CD4-positive, alpha-beta T cell (primary cell): ENCODE data around the gene CGNL1. TPM values are rescaled to one million over a fixed set of nuclear protein-coding genes. Genes with fewer than 3 reads are reported as not detected.

Source experiments
- ATAC-seq: fragments of 200-7000 bp; cut with Tn5 transposase; one replicate; pipeline ENCODE4 v1.10.0; 2022; ENCODE audit warnings: mild to moderate bottlenecking; ENCODE audit not compliant: poor library complexity
- CTCF ChIA-PET: fragments of 350-600 bp; sonication (Branson Sonifier 250); formaldehyde crosslinking; loops from one replicate; lab custom pipeline; 2021; ENCODE audit warnings: antibody characterized with exemption, inconsistent platforms; lab: Charles Lee
- POLR2A ChIA-PET: fragments of 350-600 bp; sonication (Branson Sonifier 250); formaldehyde crosslinking; loops from one replicate; lab custom pipeline; 2021; ENCODE audit warnings: antibody characterized with exemption, inconsistent platforms; lab: Charles Lee
- DNase-seq, 14 experiments: peaks; one replicate each; pipeline ENCODE4 v3.0.0-alpha.2; 2013 to 2020; ENCODE audit warnings: mixed read lengths in 2 of 14
- H3K27ac ChIP-seq, 2 donors: one replicate each; pipeline versions ENCODE4 v1.5.1 to v1.7.0; 2013; ENCODE audit warnings: low read length in 2 of 2, low read depth in 1 of 2, mild to moderate bottlenecking in 1 of 2
- H3K27me3 ChIP-seq, 2 experiments: 1 replicate in 1 of 2; 2 replicates in 1 of 2; pipeline versions ENCODE4 v1.6.1 to v1.7.0; 2013; ENCODE audit warnings: low read length in 2 of 2, control low read depth in 1 of 2, mild to moderate bottlenecking in 1 of 2, moderate library complexity in 1 of 2; ENCODE audit not compliant: insufficient read depth in 2 of 2, control insufficient read depth in 1 of 2
- H3K36me3 ChIP-seq: one replicate; pipeline ENCODE4 v1.6.1; 2013; ENCODE audit warnings: low read length, control low read depth; ENCODE audit not compliant: insufficient read depth
- H3K4me1 ChIP-seq: one replicate; pipeline ENCODE4 v1.6.1; 2013; ENCODE audit warnings: low read length, control low read depth; ENCODE audit not compliant: insufficient read depth
- H3K4me3 ChIP-seq: one replicate; pipeline ENCODE4 v1.5.1; 2013; ENCODE audit warnings: mild to moderate bottlenecking, low read length, moderate library complexity
- H3K9me3 ChIP-seq, 2 experiments: 1 replicate in 1 of 2; 2 replicates in 1 of 2; pipeline versions ENCODE4 v1.6.1 to v1.7.0; 2013; ENCODE audit warnings: low read length in 2 of 2, mild to moderate bottlenecking in 2 of 2, control low read depth in 1 of 2, moderate library complexity in 1 of 2; ENCODE audit not compliant: control insufficient read depth in 1 of 2, insufficient read depth in 1 of 2
- H3K27ac Mint-ChIP-seq: one replicate; pipeline ENCODE4 v1.8.0; 2020; ENCODE audit warnings: mixed read lengths
- H3K27me3 Mint-ChIP-seq: one replicate; pipeline ENCODE4 v1.8.0; 2021; ENCODE audit warnings: mixed read lengths
- H3K36me3 Mint-ChIP-seq: one replicate; pipeline ENCODE4 v1.8.0; 2021; ENCODE audit warnings: low read depth, mixed read lengths
- H3K4me1 Mint-ChIP-seq: one replicate; pipeline ENCODE4 v1.8.0; 2021; ENCODE audit warnings: low read depth, mixed read lengths
- H3K4me3 Mint-ChIP-seq: one replicate; pipeline ENCODE4 v1.8.0; 2020; ENCODE audit warnings: mild to moderate bottlenecking, mixed read lengths
- H3K9me3 Mint-ChIP-seq: one replicate; pipeline ENCODE4 v1.8.0; 2020; ENCODE audit warnings: mixed read lengths
- intact Hi-C, 2 experiments: fragments of 100-400 bp; cut with DNase I in 1 of 2; cut with micrococcal nuclease in 1 of 2; formaldehyde crosslinking; loops; one replicate each; pipeline versions ENCODE4 v1.15.1 to v1.9.0; 2023 to 2025; cut with DNase I, micrococcal nuclease
- total RNA-seq, 174 experiments: library from RNA in 2 of 174; stranded (reverse) in 2 of 174; gene quantifications; one replicate each; pipeline ENCODE4 v1.2.3 and lab custom pipeline; 2021 to 2026
- TF ChIP-seq, protein P1 (sequence below): fragments of 200-600 bp; IDR thresholded peaks from one replicate; pipeline ENCODE4 v1.8.0; 2022; ENCODE audit warnings: antibody characterized with exemption, mild to moderate bottlenecking

Gene CGNL1
- total RNA-seq, 2 experiments from 2014 or later: not detected

DNA sequence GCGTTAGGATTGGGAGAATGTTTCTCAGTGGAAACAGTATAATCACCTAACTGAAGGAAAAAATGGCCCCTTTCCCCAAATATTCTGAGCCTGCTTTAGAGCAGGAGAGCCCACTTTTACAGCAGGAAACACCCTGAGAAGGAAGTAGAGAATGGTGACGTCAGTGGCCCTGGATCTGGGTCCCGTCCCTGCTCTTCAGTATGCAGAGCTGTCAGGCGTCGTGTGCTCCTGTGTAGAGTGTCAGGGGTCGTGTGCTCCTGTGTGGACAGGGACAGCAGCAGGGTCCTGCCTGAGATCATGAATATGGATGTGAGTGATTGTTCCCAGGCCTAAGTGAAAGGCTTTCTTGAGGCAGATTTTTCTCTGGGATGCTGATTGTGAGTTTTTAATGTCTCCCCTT is 45.2 kb downstream of the CGNL1 start:
- Mint-ChIP-seq H3K27ac (no peak overlapping the region), H3K4me1 (no peaks in the 10 kb centered on the region), H3K9me3 (no peaks in the 10 kb centered on the region), H3K36me3 (no peaks in the 10 kb centered on the region), H3K4me3 (no peak overlapping the region), H3K27me3 (no peaks in the 10 kb centered on the region)
- no peaks in the 10 kb centered on the region for H3K27me3 ChIP-seq
- intact Hi-C loops: no loop called here
- ChIA-PET CTCF (no interaction called here), POLR2A (no interaction called here)
- TF ChIP-seq, protein P1, sequence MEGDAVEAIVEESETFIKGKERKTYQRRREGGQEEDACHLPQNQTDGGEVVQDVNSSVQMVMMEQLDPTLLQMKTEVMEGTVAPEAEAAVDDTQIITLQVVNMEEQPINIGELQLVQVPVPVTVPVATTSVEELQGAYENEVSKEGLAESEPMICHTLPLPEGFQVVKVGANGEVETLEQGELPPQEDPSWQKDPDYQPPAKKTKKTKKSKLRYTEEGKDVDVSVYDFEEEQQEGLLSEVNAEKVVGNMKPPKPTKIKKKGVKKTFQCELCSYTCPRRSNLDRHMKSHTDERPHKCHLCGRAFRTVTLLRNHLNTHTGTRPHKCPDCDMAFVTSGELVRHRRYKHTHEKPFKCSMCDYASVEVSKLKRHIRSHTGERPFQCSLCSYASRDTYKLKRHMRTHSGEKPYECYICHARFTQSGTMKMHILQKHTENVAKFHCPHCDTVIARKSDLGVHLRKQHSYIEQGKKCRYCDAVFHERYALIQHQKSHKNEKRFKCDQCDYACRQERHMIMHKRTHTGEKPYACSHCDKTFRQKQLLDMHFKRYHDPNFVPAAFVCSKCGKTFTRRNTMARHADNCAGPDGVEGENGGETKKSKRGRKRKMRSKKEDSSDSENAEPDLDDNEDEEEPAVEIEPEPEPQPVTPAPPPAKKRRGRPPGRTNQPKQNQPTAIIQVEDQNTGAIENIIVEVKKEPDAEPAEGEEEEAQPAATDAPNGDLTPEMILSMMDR: no peak
- no peaks in the 10 kb centered on the region for H3K9me3 ChIP-seq
- H3K4me3 ChIP-seq: no peak overlapping the region
- DNase-seq: peak in 1 of 14 experiments; percentile 1
- H3K4me1 ChIP-seq: no peaks in the 10 kb centered on the region
- H3K36me3 ChIP-seq: no peaks in the 10 kb centered on the region
- ATAC-seq: no peak
- H3K27ac ChIP-seq: no peak overlapping the region

DNA sequence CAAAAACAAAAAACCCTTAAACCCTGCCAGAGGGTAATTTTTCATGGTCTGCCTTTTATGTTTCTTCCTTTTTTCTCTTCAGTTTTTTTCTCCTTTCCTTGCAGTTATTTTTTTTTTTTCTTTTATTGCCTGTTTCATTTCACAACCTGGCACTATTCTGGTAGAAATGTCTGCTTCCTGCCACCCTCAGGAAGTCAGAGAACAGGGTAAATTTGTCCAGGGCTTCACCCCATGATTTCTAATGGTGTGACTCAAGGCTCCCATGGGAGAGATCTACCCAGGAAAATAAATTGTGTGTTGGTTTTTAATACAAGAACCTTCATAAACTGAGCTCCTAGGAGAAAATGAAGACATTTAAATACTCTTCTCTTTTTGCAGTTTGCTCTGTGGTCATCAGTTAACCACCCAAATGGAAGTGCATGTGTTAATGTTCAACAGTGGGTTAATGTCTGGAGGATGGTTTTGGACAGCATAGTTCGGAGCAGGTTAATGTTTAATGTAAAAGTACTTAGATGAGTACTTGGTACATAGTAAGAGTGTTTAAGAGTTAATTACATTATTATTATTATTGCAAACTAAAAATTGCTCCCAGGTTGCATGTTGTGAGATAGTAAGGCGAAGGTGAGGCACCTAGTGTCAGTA is 45.9 kb downstream of the CGNL1 start:
- Histone ChIP-seq H3K4me1 (no peaks in the 10 kb centered on the region), H3K36me3 (no peaks in the 10 kb centered on the region), H3K4me3 (no peak overlapping the region), H3K27ac (no peak overlapping the region), H3K9me3 (no peaks in the 10 kb centered on the region), H3K27me3 (no peaks in the 10 kb centered on the region)
- H3K4me1 Mint-ChIP-seq: no peaks in the 10 kb centered on the region
- intact Hi-C loops: no loop called here
- no peaks in the 10 kb centered on the region for H3K36me3 Mint-ChIP-seq
- CTCF ChIA-PET: no interaction called here
- TF ChIP-seq, protein P1: no peak
- ATAC-seq (no peak), DNase-seq (no peak)
- POLR2A ChIA-PET: no interaction called here
- H3K27ac Mint-ChIP-seq: no peak overlapping the region
- H3K27me3 Mint-ChIP-seq: no peaks in the 10 kb centered on the region
- H3K9me3 Mint-ChIP-seq: no peaks in the 10 kb centered on the region
- H3K4me3 Mint-ChIP-seq: no peak overlapping the region

DNA sequence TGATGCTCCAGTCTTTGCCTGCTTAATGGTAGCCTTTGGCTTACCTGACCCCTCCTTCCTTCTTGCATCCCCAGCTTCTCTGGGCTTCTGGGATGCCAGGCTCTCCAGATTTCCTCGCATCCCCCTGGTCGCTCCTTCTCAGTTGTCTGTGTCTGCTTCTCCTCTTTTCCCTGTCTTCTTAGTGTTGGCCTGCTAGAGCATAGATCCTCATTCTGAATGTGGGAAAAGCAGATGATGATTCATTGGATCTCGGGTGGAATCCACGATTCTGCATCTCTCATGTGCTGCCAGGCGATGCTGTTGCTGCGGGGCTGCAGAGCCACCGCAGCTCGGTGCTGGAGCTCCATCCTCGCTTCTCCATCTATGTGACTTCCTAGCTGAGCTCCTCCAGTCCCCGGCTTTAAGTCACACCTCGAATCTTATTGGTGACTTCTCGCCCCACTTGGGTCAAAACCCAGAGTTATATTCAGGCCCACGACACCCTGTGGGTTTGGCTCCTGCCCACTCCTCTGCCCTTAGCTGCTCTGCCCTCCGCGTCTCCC is 47.4 kb downstream of the CGNL1 start:
- CTCF ChIA-PET: no interaction called here

More for the DNA sequence above, 47.4 kb downstream of the CGNL1 start:
- Histone ChIP-seq H3K36me3 (no peaks in the 10 kb centered on the region), H3K4me1 (no peaks in the 10 kb centered on the region), H3K27me3 (no peaks in the 10 kb centered on the region), H3K27ac (no peak overlapping the region), H3K4me3 (no peak overlapping the region), H3K9me3 (no peaks in the 10 kb centered on the region)
- no peaks in the 10 kb centered on the region for H3K4me1 Mint-ChIP-seq
- no peak for DNase-seq
- TF ChIP-seq, protein P1: no peak
- no peaks in the 10 kb centered on the region for H3K36me3 Mint-ChIP-seq
- H3K27ac Mint-ChIP-seq: no peak overlapping the region
- no peak for ATAC-seq
- intact Hi-C loops: no loop called here
- no peaks in the 10 kb centered on the region for H3K27me3 Mint-ChIP-seq
- POLR2A ChIA-PET: no interaction called here
- no peaks in the 10 kb centered on the region for H3K9me3 Mint-ChIP-seq
- H3K4me3 Mint-ChIP-seq: no peak overlapping the region
